HEK293 (cell line): Measurements from ENCODE around the gene KIAA1328.

Source experiments
- YY1 ChIP-seq: fragments of 450-650 bp; formaldehyde crosslinking; IDR thresholded peaks from 2 replicates; pipeline ENCODE4 v1.5.1; 2018; ENCODE audit warnings: missing biosample characterization, missing genetic modification characterization
- TF ChIP-seq, protein P1 (sequence below): fragments of 450-650 bp; formaldehyde crosslinking; IDR thresholded peaks from 2 replicates; pipeline ENCODE4 v1.5.1; 2016; ENCODE audit warnings: missing biosample characterization, missing genetic modification characterization

DNA sequence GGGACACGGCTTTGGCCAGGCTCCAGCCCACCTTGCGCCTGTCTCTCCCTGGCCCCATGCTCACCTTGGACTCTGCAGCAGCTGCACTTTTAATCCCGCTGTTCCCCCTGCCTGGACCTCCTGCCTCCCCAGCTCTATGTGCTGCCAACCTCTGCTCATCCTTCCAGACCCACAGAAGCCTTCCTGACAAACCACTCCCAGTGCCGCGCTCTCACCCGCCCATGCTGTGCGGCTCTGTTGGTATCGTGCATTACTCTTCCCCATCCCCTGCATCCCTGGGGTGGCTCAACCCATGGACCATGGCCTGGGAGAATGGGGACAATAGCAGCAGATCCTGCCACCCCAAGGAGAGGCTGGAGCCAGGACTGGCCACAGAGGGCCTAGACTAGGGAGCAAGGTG is 433.1 kb downstream of the KIAA1328 start:
- TF ChIP-seq YY1 (tag by site-specific recombination): no peak
- TF ChIP-seq, protein P1, sequence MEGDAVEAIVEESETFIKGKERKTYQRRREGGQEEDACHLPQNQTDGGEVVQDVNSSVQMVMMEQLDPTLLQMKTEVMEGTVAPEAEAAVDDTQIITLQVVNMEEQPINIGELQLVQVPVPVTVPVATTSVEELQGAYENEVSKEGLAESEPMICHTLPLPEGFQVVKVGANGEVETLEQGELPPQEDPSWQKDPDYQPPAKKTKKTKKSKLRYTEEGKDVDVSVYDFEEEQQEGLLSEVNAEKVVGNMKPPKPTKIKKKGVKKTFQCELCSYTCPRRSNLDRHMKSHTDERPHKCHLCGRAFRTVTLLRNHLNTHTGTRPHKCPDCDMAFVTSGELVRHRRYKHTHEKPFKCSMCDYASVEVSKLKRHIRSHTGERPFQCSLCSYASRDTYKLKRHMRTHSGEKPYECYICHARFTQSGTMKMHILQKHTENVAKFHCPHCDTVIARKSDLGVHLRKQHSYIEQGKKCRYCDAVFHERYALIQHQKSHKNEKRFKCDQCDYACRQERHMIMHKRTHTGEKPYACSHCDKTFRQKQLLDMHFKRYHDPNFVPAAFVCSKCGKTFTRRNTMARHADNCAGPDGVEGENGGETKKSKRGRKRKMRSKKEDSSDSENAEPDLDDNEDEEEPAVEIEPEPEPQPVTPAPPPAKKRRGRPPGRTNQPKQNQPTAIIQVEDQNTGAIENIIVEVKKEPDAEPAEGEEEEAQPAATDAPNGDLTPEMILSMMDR (tag by site-specific recombination): no peak
